Esophagus muscularis mucosa (tissue), 4 donors: ENCODE results near the gene ZC3H18. TPM values are rescaled to one million over a fixed set of nuclear protein-coding genes. Genes with fewer than 3 reads are reported as not detected.

ENCODE experiments used
- DNase-seq: peaks from one replicate; pipeline ENCODE4 v3.0.0-alpha.2; 2017; ENCODE audit errors: extremely low spot score
- H3K27ac ChIP-seq, 4 donors: fragments of 200-600 bp; sonication (generic); replicated peaks in 1 of 4; 1 replicate in 3 of 4; 2 replicates in 1 of 4; pipeline ENCODE4 v1.5.1; 2016 to 2019; ENCODE audit warnings: mild to moderate bottlenecking in 1 of 4
- H3K27me3 ChIP-seq, 4 donors: fragments of 200-600 bp; sonication (generic); one replicate each; pipeline versions ENCODE4 v1.5.1 to v1.6.0; 2016 to 2019
- H3K36me3 ChIP-seq, 4 donors: fragments of 200-600 bp; sonication (generic); one replicate each; pipeline ENCODE4 v1.5.1; 2016 to 2019
- H3K4me1 ChIP-seq, 4 donors: fragments of 200-600 bp; sonication (generic); one replicate each; pipeline ENCODE4 v1.5.1; 2016 to 2019
- H3K4me3 ChIP-seq, 4 donors: fragments of 200-600 bp; sonication (generic); 1 replicate in 2 of 4; 2 replicates in 2 of 4; pipeline ENCODE4 v1.5.1; 2016 to 2019; ENCODE audit warnings: mild to moderate bottlenecking in 4 of 4, moderate library complexity in 1 of 4
- H3K9me3 ChIP-seq, 4 donors: fragments of 200-600 bp; sonication (generic); 1 replicate in 3 of 4; 2 replicates in 1 of 4; pipeline ENCODE4 v1.5.1; 2016 to 2019
- EP300 ChIP-seq: sonication (generic); formaldehyde crosslinking; IDR thresholded peaks from one replicate; pipeline ENCODE4 v1.6.1; 2017; ENCODE audit warnings: antibody characterized with exemption
- POLR2A ChIP-seq: fragments of 450-650 bp; IDR thresholded peaks from one replicate; pipeline ENCODE4 v1.6.1; 2017; ENCODE audit warnings: antibody characterized with exemption, moderate library complexity, mild to moderate bottlenecking, low read depth
- POLR2AphosphoS5 ChIP-seq, 2 donors: sonication (generic); formaldehyde crosslinking; IDR thresholded peaks; one replicate each; pipeline ENCODE4 v1.6.1; 2017; ENCODE audit warnings: antibody characterized with exemption in 2 of 2
- WGBS: methylation state at CpG from one replicate; pipeline ENCODE4 v1.1.5; 2018; 5-methylcytosine and 5-hydroxymethylcytosine counted together
- intact Hi-C: fragments of 100-400 bp; cut with DNase I; formaldehyde crosslinking; loops from one replicate; pipeline ENCODE4 v1.15.1; 2023
- total RNA-seq, 4 donors: library from RNA; depleted of rRNA; stranded (reverse); fragments of >200 nt; gene quantifications; one replicate each; pipeline versions ENCODE4 v1.1.0 to v1.2.1, GENCODE V29; 2016
- TF ChIP-seq, protein P1 (sequence below), 3 experiments: fragments of 200-600 bp in 2 of 3; fragments of 450-650 bp in 1 of 3; sonication (generic) in 2 of 3; IDR thresholded peaks; one replicate each; pipeline ENCODE4 v1.5.1; 2017 to 2019; ENCODE audit warnings: antibody characterized with exemption in 3 of 3, mild to moderate bottlenecking in 2 of 3, moderate library complexity in 1 of 3

ZC3H18 gene
- total RNA-seq, 4 donors from 2014 or later: 15.9 to 29.1 (median 26.6) TPM

DNA sequence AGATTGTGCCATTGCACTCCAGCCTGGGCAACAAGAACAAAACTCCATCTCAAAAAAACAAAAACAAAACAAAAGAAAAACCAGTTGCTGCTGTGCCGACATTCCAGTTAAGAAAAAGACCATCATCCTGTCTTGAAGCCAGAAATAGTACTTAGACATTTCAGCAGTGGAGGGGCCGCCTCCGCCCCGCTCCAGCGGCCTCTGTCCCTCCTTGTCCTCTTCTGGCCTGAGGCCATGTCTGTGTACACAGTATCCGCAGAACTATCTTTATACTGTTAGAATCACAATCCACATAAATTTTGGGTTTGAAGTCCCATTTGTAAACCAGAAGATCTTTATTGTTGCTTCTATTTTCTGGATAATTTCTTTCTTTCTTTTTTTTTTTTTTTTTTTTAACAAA, 24.9 kb downstream of the ZC3H18 start:
- Histone ChIP-seq H3K4me3 (no peak overlapping the region), H3K9me3 (no peaks in the 10 kb centered on the region), H3K36me3 (peaks cover 12 to 64% (median 35%) of the 10 kb centered on the region in 4 donors), H3K27ac (no peak overlapping the region), H3K4me1 (peaks cover 12 to 30% (median 19%) of the 10 kb centered on the region in 4 donors), H3K27me3 (no peaks in the 10 kb centered on the region)
- no peak for DNase-seq
- intact Hi-C loops: no loop called here
- WGBS: 90% methylated on average over 6 of the region's 6 CpGs
- TF ChIP-seq EP300 (no peak), POLR2A (no peak), POLR2AphosphoS5 (IDR thresholded peaks at IDR 0.05) (no peak)
- TF ChIP-seq, protein P1, sequence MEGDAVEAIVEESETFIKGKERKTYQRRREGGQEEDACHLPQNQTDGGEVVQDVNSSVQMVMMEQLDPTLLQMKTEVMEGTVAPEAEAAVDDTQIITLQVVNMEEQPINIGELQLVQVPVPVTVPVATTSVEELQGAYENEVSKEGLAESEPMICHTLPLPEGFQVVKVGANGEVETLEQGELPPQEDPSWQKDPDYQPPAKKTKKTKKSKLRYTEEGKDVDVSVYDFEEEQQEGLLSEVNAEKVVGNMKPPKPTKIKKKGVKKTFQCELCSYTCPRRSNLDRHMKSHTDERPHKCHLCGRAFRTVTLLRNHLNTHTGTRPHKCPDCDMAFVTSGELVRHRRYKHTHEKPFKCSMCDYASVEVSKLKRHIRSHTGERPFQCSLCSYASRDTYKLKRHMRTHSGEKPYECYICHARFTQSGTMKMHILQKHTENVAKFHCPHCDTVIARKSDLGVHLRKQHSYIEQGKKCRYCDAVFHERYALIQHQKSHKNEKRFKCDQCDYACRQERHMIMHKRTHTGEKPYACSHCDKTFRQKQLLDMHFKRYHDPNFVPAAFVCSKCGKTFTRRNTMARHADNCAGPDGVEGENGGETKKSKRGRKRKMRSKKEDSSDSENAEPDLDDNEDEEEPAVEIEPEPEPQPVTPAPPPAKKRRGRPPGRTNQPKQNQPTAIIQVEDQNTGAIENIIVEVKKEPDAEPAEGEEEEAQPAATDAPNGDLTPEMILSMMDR (IDR thresholded peaks at IDR 0.05): no peak

DNA sequence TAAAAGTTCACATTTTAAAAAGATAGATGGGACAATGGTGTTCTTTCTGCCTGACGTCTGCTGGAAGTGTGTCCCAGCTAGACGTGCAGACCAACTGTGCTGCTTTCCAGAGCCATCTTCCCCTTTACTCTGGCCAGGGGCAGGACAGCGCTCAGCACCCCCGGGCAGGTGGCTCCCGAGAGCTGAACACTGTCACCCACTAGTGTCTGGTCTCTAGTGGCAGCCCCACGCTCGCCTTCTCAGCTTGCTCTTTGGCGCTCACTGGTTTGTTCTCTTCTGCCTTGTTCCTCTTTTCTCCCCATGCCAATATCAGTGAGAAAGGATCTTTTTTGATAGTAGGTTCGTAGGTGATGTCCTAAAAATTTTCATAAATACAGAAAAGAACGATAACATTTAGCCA, 25.7 kb downstream of the ZC3H18 start:
- Histone ChIP-seq H3K27me3 (no peaks in the 10 kb centered on the region), H3K4me1 (peaks cover 20 to 39% (median 27%) of the 10 kb centered on the region in 4 donors), H3K27ac (no peak overlapping the region), H3K4me3 (no peak overlapping the region), H3K9me3 (no peaks in the 10 kb centered on the region), H3K36me3 (peaks cover 20 to 64% (median 38%) of the 10 kb centered on the region in 4 donors)
- intact Hi-C loops: no loop called here
- DNase-seq: no peak
- TF ChIP-seq POLR2AphosphoS5 (IDR thresholded peaks at IDR 0.05): no peak
- WGBS: 87% methylated on average over 10 of the region's 10 CpGs

DNA sequence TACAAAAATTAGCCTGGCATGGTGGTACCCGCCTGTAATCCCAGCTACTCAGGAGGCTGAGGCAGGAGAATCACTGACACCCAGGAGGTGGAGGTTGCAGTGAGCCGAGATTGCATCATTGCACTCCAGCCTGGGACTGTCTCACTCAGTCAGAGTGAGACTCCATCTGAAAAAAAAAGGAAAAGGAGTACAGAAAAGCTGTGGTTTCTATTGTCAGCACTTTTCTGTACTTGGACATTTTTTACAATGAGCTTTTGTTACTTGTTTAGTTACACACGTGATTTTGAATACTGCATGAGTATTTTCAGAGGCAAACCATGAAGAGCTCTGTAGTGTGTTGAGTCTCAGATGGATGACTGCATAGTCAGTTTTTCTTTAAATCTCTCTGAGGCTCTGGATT, 26.3 kb downstream of the ZC3H18 start:
- Histone ChIP-seq H3K27ac (no peak overlapping the region), H3K27me3 (no peaks in the 10 kb centered on the region), H3K4me3 (no peak overlapping the region), H3K4me1 (peaks cover 21 to 40% (median 30%) of the 10 kb centered on the region in 4 donors), H3K9me3 (no peaks in the 10 kb centered on the region), H3K36me3 (peaks cover 26 to 65% (median 42%) of the 10 kb centered on the region in 4 donors)
- DNase-seq: no peak
- intact Hi-C loops: no loop called here
- TF ChIP-seq, protein P1 (IDR thresholded peaks at IDR 0.05): no peak
- no peak for TF ChIP-seq EP300
- no peak for TF ChIP-seq POLR2AphosphoS5 (IDR thresholded peaks at IDR 0.05)
- no peak for TF ChIP-seq POLR2A
- WGBS: 89% methylated on average over 3 of the region's 3 CpGs

DNA sequence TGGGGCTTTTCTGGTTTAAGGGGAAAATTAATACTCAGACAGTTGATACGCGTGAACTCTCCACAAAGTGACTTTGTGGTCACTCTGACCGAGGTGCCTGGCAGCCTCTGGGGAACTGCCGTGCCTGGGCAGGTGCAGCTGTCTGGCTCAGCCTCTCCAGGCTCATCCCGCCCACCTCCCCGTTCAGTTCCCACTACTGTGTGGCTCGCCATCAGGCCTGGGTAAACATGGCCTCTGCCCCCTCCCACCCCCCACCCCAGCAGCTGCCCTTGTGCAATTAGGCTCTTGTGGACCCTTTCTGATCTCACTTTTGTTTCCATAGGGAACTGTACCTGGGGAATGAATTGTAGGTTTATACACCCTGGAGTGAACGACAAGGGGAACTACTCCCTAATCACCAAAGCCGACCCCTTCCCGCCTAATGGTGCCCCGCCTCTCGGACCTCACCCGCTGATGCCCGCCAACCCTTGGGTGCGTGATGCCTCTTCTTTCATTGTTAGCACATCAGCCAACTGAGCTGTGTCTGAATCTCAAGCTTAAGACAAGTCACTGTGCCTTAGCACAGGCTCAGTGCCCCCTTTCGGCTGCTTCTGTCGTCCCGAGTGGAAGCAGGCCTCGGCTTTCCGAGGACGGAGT, 27.8 kb downstream of the ZC3H18 start:
- TF ChIP-seq POLR2AphosphoS5 (IDR thresholded peaks at IDR 0.05) (no peak), POLR2A (no peak), EP300 (no peak)
- TF ChIP-seq, protein P1 (IDR thresholded peaks at IDR 0.05): no peak
- H3K4me1 ChIP-seq: peaks cover 21 to 40% (median 28%) of the 10 kb centered on the region in 4 donors
- peak overlapping the region in 2 of 4 donors; percentile 54 to 59 for H3K27ac ChIP-seq
- no peaks in the 10 kb centered on the region for H3K9me3 ChIP-seq
- H3K36me3 ChIP-seq: peaks cover 30 to 71% (median 52%) of the 10 kb centered on the region in 4 donors
- 91% methylated on average over 21 of the region's 21 CpGs for WGBS
- intact Hi-C loops: no loop called here
- H3K4me3 ChIP-seq: no peak overlapping the region
- no peak for DNase-seq
- no peaks in the 10 kb centered on the region for H3K27me3 ChIP-seq

DNA sequence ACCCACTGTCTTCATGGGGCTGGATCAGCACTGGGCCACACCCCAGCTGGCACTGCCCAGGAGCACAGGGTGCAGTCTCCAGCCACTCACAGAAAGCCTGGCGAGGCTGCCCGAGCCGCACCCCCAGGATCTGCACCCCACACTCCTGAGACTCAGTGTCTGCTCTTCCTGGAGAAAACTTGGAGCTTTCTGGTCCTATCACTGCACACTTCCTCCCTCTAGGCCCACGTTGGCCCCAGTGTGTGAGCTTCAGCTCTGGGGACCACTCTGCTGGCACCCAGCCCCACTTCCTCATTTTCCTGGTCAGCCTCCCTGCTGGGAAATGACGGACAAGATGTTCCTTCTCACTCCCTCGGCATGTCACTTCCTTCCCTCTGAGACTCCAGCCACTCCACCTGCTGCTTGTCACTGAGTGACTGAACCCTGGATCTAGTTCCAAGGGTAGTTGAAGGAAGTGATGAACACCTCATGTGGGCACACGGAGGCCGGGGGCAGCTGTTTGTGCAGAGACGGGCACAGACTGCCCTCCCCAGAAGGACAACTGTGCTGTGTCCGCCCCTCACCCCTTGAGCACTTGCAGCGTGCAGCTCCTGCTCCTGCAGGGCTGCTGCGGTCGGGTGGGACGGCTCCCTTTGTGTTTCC, 29.0 kb downstream of the ZC3H18 start:
- TF ChIP-seq POLR2A (no peak), EP300 (peak; percentile 65), POLR2AphosphoS5 (IDR thresholded peaks at IDR 0.05) (peak; percentile 72 to 73)
- TF ChIP-seq, protein P1 (IDR thresholded peaks at IDR 0.05): no peak
- WGBS: 67% methylated on average over 14 of the region's 14 CpGs
- peaks cover 30 to 67% (median 54%) of the 10 kb centered on the region in 4 donors for H3K36me3 ChIP-seq
- H3K4me3 ChIP-seq: no peak overlapping the region
- intact Hi-C loops: no loop called here
- H3K9me3 ChIP-seq: no peaks in the 10 kb centered on the region
- DNase-seq: peak; percentile 92
- H3K4me1 ChIP-seq: peaks cover 21 to 37% (median 28%) of the 10 kb centered on the region in 4 donors
- H3K27ac ChIP-seq: peak overlapping the region; percentile 16 to 73 (median 65)
- H3K27me3 ChIP-seq: no peaks in the 10 kb centered on the region
